HG03575 (cell line): ENCODE results near the gene PADI3.

Source experiments
- ATAC-seq: cut with Tn5 transposase; IDR thresholded peaks from one replicate; pipeline ENCODE4 v1.9.1; 2021; ENCODE audit not compliant: unreplicated experiment, insufficient number of reproducible peaks, low FRiP score; ENCODE audit errors: extremely low read depth

The PADI3 gene, protein sequence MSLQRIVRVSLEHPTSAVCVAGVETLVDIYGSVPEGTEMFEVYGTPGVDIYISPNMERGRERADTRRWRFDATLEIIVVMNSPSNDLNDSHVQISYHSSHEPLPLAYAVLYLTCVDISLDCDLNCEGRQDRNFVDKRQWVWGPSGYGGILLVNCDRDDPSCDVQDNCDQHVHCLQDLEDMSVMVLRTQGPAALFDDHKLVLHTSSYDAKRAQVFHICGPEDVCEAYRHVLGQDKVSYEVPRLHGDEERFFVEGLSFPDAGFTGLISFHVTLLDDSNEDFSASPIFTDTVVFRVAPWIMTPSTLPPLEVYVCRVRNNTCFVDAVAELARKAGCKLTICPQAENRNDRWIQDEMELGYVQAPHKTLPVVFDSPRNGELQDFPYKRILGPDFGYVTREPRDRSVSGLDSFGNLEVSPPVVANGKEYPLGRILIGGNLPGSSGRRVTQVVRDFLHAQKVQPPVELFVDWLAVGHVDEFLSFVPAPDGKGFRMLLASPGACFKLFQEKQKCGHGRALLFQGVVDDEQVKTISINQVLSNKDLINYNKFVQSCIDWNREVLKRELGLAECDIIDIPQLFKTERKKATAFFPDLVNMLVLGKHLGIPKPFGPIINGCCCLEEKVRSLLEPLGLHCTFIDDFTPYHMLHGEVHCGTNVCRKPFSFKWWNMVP

DNA sequence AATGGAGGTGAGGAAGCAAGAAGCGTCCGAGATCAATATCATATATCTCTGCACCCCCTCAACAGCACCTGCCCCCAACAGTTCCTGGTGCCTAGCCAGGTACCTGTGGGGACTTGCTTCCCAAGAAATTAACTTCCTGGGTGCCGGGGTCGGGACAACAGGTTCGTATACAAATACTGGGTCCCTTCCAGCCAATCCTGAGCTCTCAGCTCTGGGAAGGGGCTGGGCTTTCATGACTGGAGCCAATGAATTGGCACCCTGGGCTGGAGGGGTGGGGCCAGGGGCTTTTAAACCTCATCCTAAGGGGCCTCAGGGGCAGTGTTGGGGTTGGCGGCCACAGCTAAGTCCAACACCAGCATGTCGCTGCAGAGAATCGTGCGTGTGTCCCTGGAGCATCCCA lies at the start of gene PADI3:
PADI3 (plus strand) TSS at position 318 of the 400 bp plus-strand sequence; CDS start at position 358, 40 bp downstream.
- no peak for ATAC-seq

DNA sequence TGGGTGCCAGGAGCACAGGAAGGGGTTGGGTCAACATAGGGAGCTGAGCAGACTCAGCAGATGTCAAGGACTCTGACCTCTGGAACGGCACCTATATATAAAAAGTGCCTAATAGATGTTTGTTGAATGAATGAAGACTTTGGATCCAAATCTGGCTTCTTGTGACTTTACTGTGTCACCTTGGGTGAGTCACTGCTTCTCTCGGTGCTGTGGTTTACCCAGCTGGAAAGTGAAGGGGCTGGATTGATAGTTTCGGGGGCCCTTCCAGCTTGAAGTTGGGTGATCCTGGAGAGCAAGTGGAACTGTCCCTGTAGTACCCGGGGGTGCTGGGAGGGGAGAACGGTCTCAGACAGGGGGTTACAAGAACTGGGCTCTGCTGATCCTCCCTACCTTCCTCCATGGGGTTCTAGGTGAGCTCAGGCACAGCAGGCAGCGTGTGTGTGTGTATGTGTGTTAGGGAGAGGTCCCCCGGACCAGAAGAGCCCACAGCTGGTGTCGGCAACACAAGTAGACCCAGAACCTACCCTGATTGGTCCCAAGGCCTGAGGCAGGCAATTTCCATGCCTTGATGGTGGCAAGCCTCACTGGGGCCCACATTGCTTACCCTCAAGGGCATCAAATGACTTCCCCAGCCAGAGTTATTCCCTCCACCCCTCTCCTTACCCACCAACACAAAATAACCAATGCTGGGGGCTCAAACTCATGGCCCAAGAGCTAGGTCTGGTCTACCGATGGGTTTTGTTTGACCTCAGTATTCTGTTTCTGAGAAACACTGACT lies 49.4 kb upstream of the PADI3 start:
- no peak for ATAC-seq

DNA sequence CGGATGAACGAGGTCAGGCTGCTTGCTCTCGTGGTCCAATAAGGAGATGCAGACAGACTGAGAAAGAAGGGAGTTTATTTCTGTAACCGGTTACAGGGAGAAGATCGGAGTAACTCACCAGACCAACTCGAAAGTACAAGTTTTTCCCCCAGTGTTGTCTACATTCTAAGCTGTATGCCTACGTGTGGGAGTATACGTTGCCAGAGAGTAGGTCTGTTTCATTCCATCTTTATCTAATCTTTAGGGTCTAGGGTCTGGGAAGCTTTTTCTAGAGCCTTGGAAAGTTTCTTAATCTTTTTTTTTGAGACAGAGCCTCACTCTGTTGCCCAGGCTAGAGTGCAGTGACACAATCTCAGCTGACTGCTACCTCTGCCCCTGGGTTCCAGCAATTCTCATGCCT lies 48.7 kb upstream of the PADI3 start:
- no peak for ATAC-seq

GRCh38 chr1:17200756-17201155 lies 48.1 kb upstream of the PADI3 start:
- no peak for ATAC-seq

- ATAC-seq, result no peak
Measured at GRCh38 chr1:17201201-17202021, 47.5 kb upstream of the PADI3 start.

GRCh38 chr1:17204546-17205440 lies 44.1 kb upstream of the PADI3 start, which contains the start of gene PADI1:
TSS of gene PADI1 (plus strand) at chr1:17205128. CDS start at chr1:17205218, 90 bp downstream.
- no peak for ATAC-seq

- ATAC-seq, result no peak
Measured at GRCh38 chr1:17205652-17206051, 43.2 kb upstream of the PADI3 start.

GRCh38 chr1:17206196-17206595 lies 42.7 kb upstream of the PADI3 start:
- no peak for ATAC-seq

DNA sequence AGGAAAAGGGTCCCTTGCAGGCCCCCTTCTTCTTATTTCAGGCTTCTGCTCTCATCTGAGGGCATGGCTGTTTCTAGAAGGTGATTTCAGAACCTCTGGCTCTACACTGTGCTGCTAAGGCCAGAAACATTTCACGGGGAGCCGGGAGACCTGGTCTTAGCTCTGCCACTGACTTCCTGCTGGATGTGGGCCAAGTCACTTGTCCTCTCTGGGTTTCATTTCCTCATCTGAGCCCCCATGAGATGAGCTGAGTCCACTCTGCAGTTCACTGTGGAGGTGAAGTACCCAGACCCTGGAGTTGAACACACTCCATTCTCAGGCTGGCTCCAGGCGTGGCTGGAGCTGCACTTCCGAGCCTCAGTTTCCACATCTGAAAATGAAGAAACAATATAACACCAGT lies 41.9 kb upstream of the PADI3 start:
- ATAC-seq, result no peak

- no peak for ATAC-seq
Measured at GRCh38 chr1:17207540-17207939, 41.4 kb upstream of the PADI3 start.

- ATAC-seq, result no peak
Measured at GRCh38 chr1:17207966-17208418, 40.9 kb upstream of the PADI3 start.

DNA sequence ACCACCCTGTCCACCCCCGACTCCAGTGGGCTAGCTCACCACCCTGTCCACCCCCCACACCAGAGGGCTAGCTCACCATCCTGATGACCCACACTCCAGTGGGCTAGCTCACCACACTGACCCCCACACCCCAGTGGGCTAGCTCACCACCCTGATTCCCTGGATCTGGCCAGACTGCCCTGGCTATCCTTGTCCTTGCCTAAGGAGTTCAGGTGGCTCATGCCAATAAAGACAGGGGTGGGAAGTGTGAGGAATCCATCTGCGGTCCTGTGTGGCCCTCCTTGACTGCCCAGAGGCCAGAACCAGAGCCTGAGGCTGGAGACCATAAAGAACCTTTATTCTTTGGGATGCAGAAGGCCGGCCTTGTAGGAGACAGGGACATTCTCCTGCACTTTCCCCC lies 40.4 kb upstream of the PADI3 start:
- ATAC-seq, result no peak

- no peak for ATAC-seq
Measured at GRCh38 chr1:17209430-17209829, 39.5 kb upstream of the PADI3 start.

- ATAC-seq, result no peak
Measured at GRCh38 chr1:17210176-17210575, 38.7 kb upstream of the PADI3 start.

DNA sequence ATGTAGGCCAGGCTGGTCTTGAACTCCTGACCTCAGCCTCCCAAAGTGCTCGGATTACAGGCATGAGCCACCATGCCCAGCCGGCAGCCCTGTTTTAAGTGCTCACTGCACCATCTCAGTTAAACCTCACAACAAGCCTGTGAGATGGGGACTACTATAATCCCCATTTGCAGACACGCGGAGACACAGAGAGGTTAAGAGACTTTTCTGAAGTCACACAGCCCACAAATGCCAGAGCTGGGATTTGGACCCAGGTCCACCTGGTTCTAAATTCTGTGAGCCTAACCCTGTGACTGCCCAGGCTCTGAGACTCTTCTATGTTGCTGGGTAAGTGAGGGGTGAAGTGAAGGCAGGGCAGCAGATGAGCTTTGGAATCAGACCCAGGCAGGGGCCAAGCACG lies 37.5 kb upstream of the PADI3 start:
- ATAC-seq, result no peak

DNA sequence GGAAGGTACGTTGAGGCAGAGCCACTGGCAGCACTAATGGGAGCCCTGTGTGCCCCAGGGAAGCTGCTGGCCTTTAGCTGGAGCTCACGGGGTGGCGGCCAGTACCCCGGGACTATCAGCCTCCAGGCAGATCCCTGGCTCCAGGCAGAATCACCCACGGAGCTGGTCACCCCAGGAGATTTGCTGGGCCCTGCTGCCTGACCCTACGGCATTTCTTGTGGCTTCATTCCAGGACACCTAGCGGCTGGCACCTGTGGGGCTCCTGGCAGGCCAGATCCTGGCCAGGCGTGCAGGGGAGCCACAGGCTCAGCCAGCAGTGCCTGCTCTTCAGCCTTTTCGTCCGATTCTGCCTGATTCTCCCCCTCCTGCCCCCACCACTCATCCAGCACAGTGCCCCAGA lies 36.9 kb upstream of the PADI3 start:
- ATAC-seq, result no peak

GRCh38 chr1:17212487-17213121 lies 36.3 kb upstream of the PADI3 start:
- no peak for ATAC-seq
